ENCODE data around the gene GNAO1.

The GNAO1 gene

GRCh38 chr16:56238188-56238587 is 46.9 kb downstream of the GNAO1 start:
- no peak for DNase-seq (ENCODE audit: low read depth in 2 of 2, low spot score in 1 of 2)

GRCh38 chr16:56241596-56241995 is 50.3 kb downstream of the GNAO1 start:
- DNase-seq (ENCODE audit: low read depth in 2 of 2, low spot score in 1 of 2): no peak

- no peak for DNase-seq (ENCODE audit: low read depth in 2 of 2, low spot score in 1 of 2)
These were observed 51.5 kb downstream of the GNAO1 start for GRCh38 chr16:56242740-56243139.

GRCh38 chr16:56244612-56245011 is 53.3 kb downstream of the GNAO1 start:
- DNase-seq (ENCODE audit: low read depth in 2 of 2, low spot score in 1 of 2): no peak

- DNase-seq (ENCODE audit: low read depth in 2 of 2, low spot score in 1 of 2): no peak
These were observed 53.9 kb downstream of the GNAO1 start for GRCh38 chr16:56245197-56245596.

GRCh38 chr16:56246051-56246817 is 54.9 kb downstream of the GNAO1 start:
- no peak for DNase-seq (ENCODE audit: low read depth in 2 of 2, low spot score in 1 of 2)

GRCh38 chr16:56247018-56247417 is 55.7 kb downstream of the GNAO1 start:
- DNase-seq (ENCODE audit: low read depth in 2 of 2, low spot score in 1 of 2): no peak

- no peak for DNase-seq (ENCODE audit: low read depth in 2 of 2, low spot score in 1 of 2)
These were observed 56.5 kb downstream of the GNAO1 start for GRCh38 chr16:56247808-56248207.

- no peak for DNase-seq (ENCODE audit: low read depth in 2 of 2, low spot score in 1 of 2)
These were observed 61.5 kb downstream of the GNAO1 start for GRCh38 chr16:56252835-56253234.

- no peak for DNase-seq (ENCODE audit: low read depth in 2 of 2, low spot score in 1 of 2)
These were observed 64.6 kb downstream of the GNAO1 start for GRCh38 chr16:56255904-56256303.

- no peak for DNase-seq (ENCODE audit: low read depth in 2 of 2, low spot score in 1 of 2)
These were observed 66.0 kb downstream of the GNAO1 start for GRCh38 chr16:56257239-56257638.

- DNase-seq (ENCODE audit: low read depth in 2 of 2, low spot score in 1 of 2): no peak
These were observed 66.5 kb downstream of the GNAO1 start for GRCh38 chr16:56257666-56258342.

- DNase-seq (ENCODE audit: low read depth in 2 of 2, low spot score in 1 of 2): no peak
These were observed 67.5 kb downstream of the GNAO1 start for GRCh38 chr16:56258508-56259424.

GRCh38 chr16:56259425-56259779 is 68.1 kb downstream of the GNAO1 start:
- no peak for DNase-seq (ENCODE audit: low read depth in 2 of 2, low spot score in 1 of 2)

GRCh38 chr16:56260378-56261160 is 69.3 kb downstream of the GNAO1 start:
- DNase-seq (ENCODE audit: low read depth in 2 of 2, low spot score in 1 of 2): no peak

- no peak for DNase-seq (ENCODE audit: low read depth in 2 of 2, low spot score in 1 of 2)
These were observed 70.4 kb downstream of the GNAO1 start for GRCh38 chr16:56261656-56262055.

GRCh38 chr16:56262148-56262547 is 70.9 kb downstream of the GNAO1 start:
- DNase-seq (ENCODE audit: low read depth in 2 of 2, low spot score in 1 of 2): peak in 1 of 2 donors; percentile 25

GRCh38 chr16:56262551-56263245 is 71.4 kb downstream of the GNAO1 start:
- no peak for DNase-seq (ENCODE audit: low read depth in 2 of 2, low spot score in 1 of 2)

GRCh38 chr16:56263711-56264608 is 72.7 kb downstream of the GNAO1 start:
- DNase-seq (ENCODE audit: low read depth in 2 of 2, low spot score in 1 of 2): no peak

All from stimulated activated CD8-positive, alpha-beta memory T cell treated with anti-CD3 and anti-CD28 coated beads, Interleukin-4, amount 100 ng/mL, for 1 hour (primary cell).